HL-60 (cell line): ENCODE data around the gene ERCC6L2.

Experiments
- CTCF ChIP-seq: IDR thresholded peaks from one replicate; pipeline ENCODE4 v1.5.1; 2011; ENCODE audit warnings: low read length, control low read depth, inconsistent platforms; ENCODE audit not compliant: insufficient read depth
- GABPA ChIP-seq: IDR thresholded peaks from 2 replicates; pipeline ENCODE4 v1.6.1; 2012; ENCODE audit warnings: low read depth
- POLR2AphosphoS5 ChIP-seq: IDR thresholded peaks from 2 replicates; pipeline ENCODE4 v1.6.1; 2012; ENCODE audit warnings: low read depth
- REST ChIP-seq: IDR thresholded peaks from 2 replicates; pipeline ENCODE4 v1.6.1; 2012; ENCODE audit warnings: low read depth; ENCODE audit not compliant: insufficient replicate concordance
- SPI1 ChIP-seq: IDR thresholded peaks from 2 replicates; pipeline ENCODE4 v1.6.1; 2012; ENCODE audit warnings: low read depth, mild to moderate bottlenecking, borderline replicate concordance

GRCh38 chr9:95907794-95908193, 32.3 kb downstream of the ERCC6L2 start:
- TF ChIP-seq SPI1 (no peak), CTCF (no peak), POLR2AphosphoS5 (no peak), REST (no peak), GABPA (no peak)
